Measurements from ENCODE around the gene RTTN. TPM values are rescaled to one million over a fixed set of nuclear protein-coding genes. Genes with fewer than 3 reads are reported as not detected.

The RTTN gene
- polyA plus RNA-seq, 3 donors = 0.22 to 2.7 (median 0.25) TPM

- Histone ChIP-seq H3K9me3 (replicated peaks in 1 of 2; ENCODE audit: control insufficient read depth in 1 of 2, insufficient read depth in 1 of 2, low read length in 2 of 2) (no peaks in the 10 kb centered on the region), H3K4me1 (ENCODE audit: control insufficient read depth in 1 of 2, insufficient read depth in 2 of 2, low read length in 2 of 2) (peaks cover 37 to 38% of the 10 kb centered on the region in 2 donors), H3K27me3 (ENCODE audit: control insufficient read depth in 2 of 2, insufficient read depth in 2 of 2, low read length in 2 of 2) (no peaks in the 10 kb centered on the region), H3K27ac (ENCODE audit: low read depth in 1 of 2, low read length in 2 of 2) (peak overlapping the region in 1 of 2 donors; percentile 87), H4K20me1 (ENCODE audit: insufficient read depth, low read length) (no peaks in the 10 kb centered on the region), H3K79me2 (ENCODE audit: insufficient read depth, low read length) (no peaks in the 10 kb centered on the region), H2AFZ (ENCODE audit: insufficient read depth, low read depth, low read length, poor library complexity, severe bottlenecking) (no peak overlapping the region), H3K9ac (ENCODE audit: insufficient read depth, low read length, poor library complexity, severe bottlenecking) (no peak overlapping the region), H3K36me3 (replicated peaks in 1 of 2; ENCODE audit: control insufficient read depth in 1 of 2, insufficient read depth in 2 of 2, low read length in 2 of 2) (no peaks in the 10 kb centered on the region), H3K4me3 (replicated peaks in 1 of 3; ENCODE audit: low read depth in 2 of 3, low read length in 3 of 3) (no peak overlapping the region), H3K4me2 (replicated peaks; ENCODE audit: extremely low read depth, low read length, poor library complexity, severe bottlenecking) (no peak overlapping the region)
- Mint-ChIP-seq H3K4me3 (no peak overlapping the region), H3K4me1 (peaks cover 2% of the 10 kb centered on the region), H3K9me3 (peaks cover 0 to 4% (median 0%) of the 10 kb centered on the region in 7 donors), H3K27me3 (ENCODE audit: low read depth in 3 of 3) (no peaks in the 10 kb centered on the region), H3K36me3 (peaks cover 0 to 3% of the 10 kb centered on the region in 2 donors), H3K27ac (peak overlapping the region in 3 of 7 donors; percentile 87 to 92 (median 92))
- DNase-seq = peak in 2 of 3 donors; percentile 17 to 64
- WGBS (ENCODE audit: insufficient coverage) = 65% methylated on average over 2 of the region's 3 CpGs
- no peak for TF ChIP-seq CTCF (IDR thresholded peaks at IDR 0.05)
- intact Hi-C loops (cut with micrococcal nuclease) = loop anchor here in 1 of 2 donors (5.0 kb wide), 1 partner anchor 465 kb away; no protein-coding TSS in a partner anchor
These were observed 247.7 kb downstream of the RTTN start for GRCh38 chr18:69957747-69958146.

- Histone ChIP-seq H3K4me2 (replicated peaks; ENCODE audit: extremely low read depth, low read length, poor library complexity, severe bottlenecking) (peak overlapping the region; percentile 38), H3K27ac (ENCODE audit: low read depth in 1 of 2, low read length in 2 of 2) (peak overlapping the region in 1 of 2 donors; percentile 87), H3K4me3 (replicated peaks in 1 of 3; ENCODE audit: low read depth in 2 of 3, low read length in 3 of 3) (peak overlapping the region in 1 of 3 experiments; percentile 27), H3K36me3 (replicated peaks in 1 of 2; ENCODE audit: control insufficient read depth in 1 of 2, insufficient read depth in 2 of 2, low read length in 2 of 2) (no peaks in the 10 kb centered on the region), H3K9ac (ENCODE audit: insufficient read depth, low read length, poor library complexity, severe bottlenecking) (no peak overlapping the region), H3K9me3 (replicated peaks in 1 of 2; ENCODE audit: control insufficient read depth in 1 of 2, insufficient read depth in 1 of 2, low read length in 2 of 2) (no peaks in the 10 kb centered on the region), H4K20me1 (ENCODE audit: insufficient read depth, low read length) (no peaks in the 10 kb centered on the region), H3K4me1 (ENCODE audit: control insufficient read depth in 1 of 2, insufficient read depth in 2 of 2, low read length in 2 of 2) (peaks cover 37 to 38% of the 10 kb centered on the region in 2 donors), H2AFZ (ENCODE audit: insufficient read depth, low read depth, low read length, poor library complexity, severe bottlenecking) (peak overlapping the region; percentile 52), H3K79me2 (ENCODE audit: insufficient read depth, low read length) (no peaks in the 10 kb centered on the region), H3K27me3 (ENCODE audit: control insufficient read depth in 2 of 2, insufficient read depth in 2 of 2, low read length in 2 of 2) (no peaks in the 10 kb centered on the region)
- H3K4me1 Mint-ChIP-seq = peaks cover 2% of the 10 kb centered on the region
- H3K27me3 Mint-ChIP-seq (ENCODE audit: low read depth in 3 of 3) = no peaks in the 10 kb centered on the region
- peaks cover 0 to 4% (median 0%) of the 10 kb centered on the region in 7 donors for H3K9me3 Mint-ChIP-seq
- peaks cover 0 to 3% of the 10 kb centered on the region in 2 donors for H3K36me3 Mint-ChIP-seq
- TF ChIP-seq CTCF (IDR thresholded peaks at IDR 0.05) = no peak
- no peak overlapping the region for H3K4me3 Mint-ChIP-seq
- H3K27ac Mint-ChIP-seq = no peak overlapping the region
- WGBS (ENCODE audit: insufficient coverage) = 67% methylated on average over 16 of the region's 20 CpGs
- peak in 2 of 3 donors; percentile 8 to 49 for DNase-seq
- intact Hi-C loops (cut with micrococcal nuclease) = loop anchor here in 1 of 2 donors (5.0 kb wide), 1 partner anchor 465 kb away; no protein-coding TSS in a partner anchor
These were observed 248.5 kb downstream of the RTTN start for GRCh38 chr18:69956665-69957620.

All from CD14-positive monocyte (primary cell).